LNCaP clone FGC (cell line): ENCODE measurements around the gene FRZB.

Experiments
- DNase-seq: peaks from one replicate; pipeline ENCODE4 v3.0.0-alpha.2; 2011; ENCODE audit warnings: low read depth
- H3K4me3 ChIP-seq: 2 replicates; pipeline ENCODE4 v1.5.1; 2011; ENCODE audit warnings: mild to moderate bottlenecking, low read depth, low read length, control low read depth
- TF ChIP-seq, protein P1 (sequence below): IDR thresholded peaks from 2 replicates; pipeline ENCODE4 v1.5.1; 2012; ENCODE audit warnings: mild to moderate bottlenecking; ENCODE audit not compliant: control insufficient read depth, insufficient read depth; ENCODE audit errors: extremely low read depth

Gene FRZB

DNA sequence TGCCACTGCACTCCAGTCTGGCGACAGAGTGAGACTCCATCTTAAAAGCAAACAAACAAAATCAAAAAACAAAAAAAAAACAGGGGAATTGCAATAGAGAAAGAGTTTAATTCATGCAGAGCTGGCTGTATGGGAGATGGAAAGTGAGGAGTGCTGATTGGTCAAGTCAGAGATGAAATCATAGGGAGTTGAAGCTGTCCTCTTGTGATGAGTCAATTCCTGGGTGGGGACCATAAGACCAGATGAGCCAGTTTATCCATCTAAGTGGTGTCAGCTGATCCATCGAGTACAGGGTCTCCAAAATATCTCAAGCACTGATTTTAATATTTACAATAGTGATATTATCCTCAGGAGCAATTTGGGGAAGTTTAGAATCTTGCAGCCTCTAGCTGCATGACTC, 45.3 kb downstream of the FRZB start:
- DNase-seq: no peak
- H3K4me3 ChIP-seq: no peak overlapping the region
- TF ChIP-seq, protein P1, sequence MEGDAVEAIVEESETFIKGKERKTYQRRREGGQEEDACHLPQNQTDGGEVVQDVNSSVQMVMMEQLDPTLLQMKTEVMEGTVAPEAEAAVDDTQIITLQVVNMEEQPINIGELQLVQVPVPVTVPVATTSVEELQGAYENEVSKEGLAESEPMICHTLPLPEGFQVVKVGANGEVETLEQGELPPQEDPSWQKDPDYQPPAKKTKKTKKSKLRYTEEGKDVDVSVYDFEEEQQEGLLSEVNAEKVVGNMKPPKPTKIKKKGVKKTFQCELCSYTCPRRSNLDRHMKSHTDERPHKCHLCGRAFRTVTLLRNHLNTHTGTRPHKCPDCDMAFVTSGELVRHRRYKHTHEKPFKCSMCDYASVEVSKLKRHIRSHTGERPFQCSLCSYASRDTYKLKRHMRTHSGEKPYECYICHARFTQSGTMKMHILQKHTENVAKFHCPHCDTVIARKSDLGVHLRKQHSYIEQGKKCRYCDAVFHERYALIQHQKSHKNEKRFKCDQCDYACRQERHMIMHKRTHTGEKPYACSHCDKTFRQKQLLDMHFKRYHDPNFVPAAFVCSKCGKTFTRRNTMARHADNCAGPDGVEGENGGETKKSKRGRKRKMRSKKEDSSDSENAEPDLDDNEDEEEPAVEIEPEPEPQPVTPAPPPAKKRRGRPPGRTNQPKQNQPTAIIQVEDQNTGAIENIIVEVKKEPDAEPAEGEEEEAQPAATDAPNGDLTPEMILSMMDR: no peak

DNA sequence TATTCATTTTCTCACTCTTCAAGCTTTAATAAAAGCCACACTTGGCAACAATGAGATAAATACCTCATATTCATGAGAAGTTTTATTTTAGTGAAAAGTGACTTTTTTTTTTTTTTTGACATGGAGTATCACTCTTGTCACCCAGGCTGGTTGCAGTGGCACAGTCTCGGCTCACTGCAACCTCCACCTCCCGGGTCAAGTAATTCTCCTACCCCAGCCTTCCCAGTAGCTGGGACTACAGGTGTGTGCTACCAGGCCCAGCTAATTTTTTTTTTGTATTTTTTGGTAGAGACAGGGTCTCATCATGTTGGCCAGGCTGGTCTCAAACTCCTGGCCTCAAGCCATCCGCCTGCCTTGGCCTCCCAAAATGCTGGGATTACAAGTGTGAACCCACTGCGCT, 47.0 kb downstream of the FRZB start:
- TF ChIP-seq, protein P1: no peak
- no peak overlapping the region for H3K4me3 ChIP-seq
- no peak for DNase-seq

DNA sequence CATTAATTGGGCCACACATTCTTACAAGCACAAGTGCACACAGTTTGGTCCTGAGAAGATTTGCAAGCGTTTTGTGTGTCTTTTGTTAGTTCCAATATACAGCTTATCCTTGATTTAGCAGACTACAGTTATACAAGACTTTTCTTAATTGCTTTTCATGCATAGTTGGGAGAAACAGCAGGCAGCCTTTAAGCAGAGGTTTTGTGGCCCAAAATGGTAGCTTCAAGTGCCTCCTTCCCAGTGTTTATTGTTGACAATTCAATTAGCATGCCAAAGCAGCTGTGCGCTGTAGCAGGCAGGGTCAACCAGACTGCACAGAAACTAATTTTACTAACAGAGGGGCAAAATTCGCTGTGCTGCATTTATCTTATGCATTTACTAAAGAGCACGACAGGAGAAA, 47.5 kb downstream of the FRZB start:
- no peak overlapping the region for H3K4me3 ChIP-seq
- no peak for DNase-seq
- TF ChIP-seq, protein P1: no peak

DNA sequence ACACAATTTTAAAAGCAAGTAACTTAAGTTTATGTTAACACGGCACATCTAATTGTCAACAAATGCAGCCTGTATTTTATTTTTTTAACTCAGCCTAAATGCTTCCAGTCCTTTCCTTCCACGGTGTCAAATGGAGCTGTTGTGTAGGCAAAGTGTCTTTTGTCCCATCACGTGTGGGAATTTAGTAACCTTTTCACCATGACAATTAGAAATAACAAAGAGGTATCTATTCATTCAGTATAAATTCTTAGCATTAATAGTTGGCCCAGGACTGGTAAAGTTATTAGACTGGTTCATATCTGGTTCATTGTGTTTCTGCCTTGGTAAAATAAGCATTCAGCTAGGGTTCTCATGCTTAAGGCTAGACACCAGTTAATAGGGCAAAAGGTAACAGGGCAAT, 47.9 kb downstream of the FRZB start:
- DNase-seq: no peak
- no peak overlapping the region for H3K4me3 ChIP-seq
- TF ChIP-seq, protein P1: no peak

DNA sequence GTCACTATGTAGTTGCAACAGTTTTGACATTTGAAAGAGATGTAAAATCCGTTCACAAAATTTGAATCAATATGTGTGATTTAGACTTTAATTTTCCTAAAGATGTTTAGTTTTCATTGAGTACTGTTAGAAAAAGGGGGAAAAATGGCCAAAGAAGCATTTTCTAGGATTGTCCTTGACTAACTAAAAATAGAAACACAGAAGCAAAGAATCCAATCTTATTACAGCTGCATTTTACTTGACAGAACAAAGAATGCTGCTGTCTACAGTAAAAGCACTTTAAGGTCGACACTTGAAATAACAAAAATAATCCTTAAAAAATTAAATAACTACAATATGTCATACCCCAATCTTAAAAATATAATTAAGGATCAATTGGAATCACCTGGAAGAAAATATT, 48.9 kb downstream of the FRZB start:
- TF ChIP-seq, protein P1: no peak
- H3K4me3 ChIP-seq: no peak overlapping the region
- no peak for DNase-seq

DNA sequence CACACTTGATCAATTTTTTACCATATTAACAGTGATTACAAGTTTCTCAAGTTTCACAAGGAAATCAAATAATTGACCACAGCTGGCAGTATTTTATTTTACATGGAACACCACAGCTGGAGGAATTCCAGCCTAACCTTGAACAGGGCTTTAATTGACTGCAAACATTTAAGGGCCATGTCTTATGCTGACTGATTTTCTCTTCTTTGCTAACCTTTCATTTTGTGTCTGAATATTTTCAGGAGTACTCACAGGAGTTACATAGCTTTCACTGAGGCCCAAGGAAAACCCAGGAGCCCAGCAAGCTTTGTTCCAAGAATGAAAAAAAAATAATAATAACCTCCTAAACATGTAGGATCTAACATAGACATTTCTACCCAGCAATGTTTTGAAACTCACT, 49.6 kb downstream of the FRZB start:
- no peak overlapping the region for H3K4me3 ChIP-seq
- TF ChIP-seq, protein P1: no peak
- no peak for DNase-seq

DNA sequence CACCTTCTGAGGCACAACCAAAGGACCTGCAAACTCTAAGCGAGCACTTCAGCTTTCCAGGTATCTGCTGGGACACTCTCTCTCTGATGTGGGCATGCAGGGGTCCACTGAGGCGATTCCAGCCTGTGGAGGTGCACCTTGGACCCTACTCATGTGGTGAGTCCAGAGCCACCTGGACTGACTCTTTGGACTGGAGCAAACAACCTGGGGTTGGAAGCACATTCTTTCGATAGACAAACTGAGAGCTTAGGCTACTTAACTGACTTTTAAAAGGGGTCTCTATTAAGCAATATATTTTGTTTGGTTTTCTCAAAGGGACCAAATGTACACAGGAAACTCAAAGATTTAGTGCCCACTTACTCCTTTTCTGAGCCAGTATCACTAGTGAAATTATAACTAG, 51.6 kb downstream of the FRZB start:
- TF ChIP-seq, protein P1: no peak
- no peak overlapping the region for H3K4me3 ChIP-seq
- no peak for DNase-seq
